GM10266 (cell line): ENCODE measurements around the gene SAMM50.

Source experiments
- DNase-seq: peaks from one replicate; pipeline ENCODE4 v3.0.0; 2012; ENCODE audit errors: extremely low spot score
- TF ChIP-seq, protein P1 (sequence below): IDR thresholded peaks from 2 replicates; pipeline ENCODE4 v1.5.1; 2012; ENCODE audit warnings: mild to moderate bottlenecking, low read depth; ENCODE audit not compliant: control insufficient read depth, insufficient read depth; ENCODE audit errors: missing control alignments

Gene SAMM50

GRCh38 chr22:43991316-43992020, 36.2 kb downstream of the SAMM50 start:
- DNase-seq = no peak
- TF ChIP-seq, protein P1, sequence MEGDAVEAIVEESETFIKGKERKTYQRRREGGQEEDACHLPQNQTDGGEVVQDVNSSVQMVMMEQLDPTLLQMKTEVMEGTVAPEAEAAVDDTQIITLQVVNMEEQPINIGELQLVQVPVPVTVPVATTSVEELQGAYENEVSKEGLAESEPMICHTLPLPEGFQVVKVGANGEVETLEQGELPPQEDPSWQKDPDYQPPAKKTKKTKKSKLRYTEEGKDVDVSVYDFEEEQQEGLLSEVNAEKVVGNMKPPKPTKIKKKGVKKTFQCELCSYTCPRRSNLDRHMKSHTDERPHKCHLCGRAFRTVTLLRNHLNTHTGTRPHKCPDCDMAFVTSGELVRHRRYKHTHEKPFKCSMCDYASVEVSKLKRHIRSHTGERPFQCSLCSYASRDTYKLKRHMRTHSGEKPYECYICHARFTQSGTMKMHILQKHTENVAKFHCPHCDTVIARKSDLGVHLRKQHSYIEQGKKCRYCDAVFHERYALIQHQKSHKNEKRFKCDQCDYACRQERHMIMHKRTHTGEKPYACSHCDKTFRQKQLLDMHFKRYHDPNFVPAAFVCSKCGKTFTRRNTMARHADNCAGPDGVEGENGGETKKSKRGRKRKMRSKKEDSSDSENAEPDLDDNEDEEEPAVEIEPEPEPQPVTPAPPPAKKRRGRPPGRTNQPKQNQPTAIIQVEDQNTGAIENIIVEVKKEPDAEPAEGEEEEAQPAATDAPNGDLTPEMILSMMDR = no peak

DNA sequence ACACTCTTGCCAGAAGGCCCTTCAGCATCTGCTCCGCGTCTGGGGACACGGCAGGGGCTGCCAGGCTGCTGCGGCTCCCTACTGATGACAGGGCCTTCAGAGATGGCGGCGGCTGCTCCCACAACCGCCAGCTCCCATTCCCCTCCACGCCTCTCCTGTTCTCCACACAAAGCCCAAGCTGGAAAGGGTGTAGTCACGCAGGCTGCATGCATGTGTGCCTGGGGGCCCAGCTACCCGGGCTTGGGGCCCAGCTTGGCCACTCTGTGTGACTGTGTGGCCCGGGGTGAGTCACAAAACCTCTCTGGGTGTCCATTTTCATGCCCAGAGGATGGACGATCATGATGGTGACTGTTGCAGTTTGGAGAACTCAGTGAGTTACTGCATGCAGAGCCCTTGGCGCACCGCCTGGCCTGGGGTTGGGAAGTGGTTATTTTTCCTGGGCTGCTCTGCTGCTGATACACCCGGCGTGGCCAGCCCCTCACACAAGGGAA, 37.1 kb downstream of the SAMM50 start:
- no peak for DNase-seq
- TF ChIP-seq, protein P1 = no peak

- TF ChIP-seq, protein P1 = peak; percentile 93
- DNase-seq = peak; percentile 74
Measured at GRCh38 chr22:43993072-43993760, 38.0 kb downstream of the SAMM50 start.

DNA sequence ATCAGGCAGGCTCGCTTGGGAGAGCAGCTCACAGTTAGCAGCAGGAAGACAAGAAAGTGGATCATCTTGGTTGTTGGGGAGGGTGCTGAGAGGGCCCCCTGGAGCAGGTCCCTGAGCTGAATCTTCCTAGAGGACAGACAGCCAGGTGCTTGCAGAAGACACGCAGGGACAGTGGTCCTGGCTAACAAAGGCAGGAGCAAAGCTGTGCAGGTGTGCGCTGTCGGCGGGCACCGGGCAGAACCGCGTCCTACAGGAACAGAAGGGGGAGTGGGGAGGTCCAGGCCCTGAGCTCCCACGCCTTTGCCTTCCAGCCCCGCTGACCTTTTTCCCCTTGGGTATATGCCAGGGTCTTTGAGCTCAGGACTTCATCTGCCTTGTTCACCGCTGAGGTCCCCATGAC, 38.8 kb downstream of the SAMM50 start:
- TF ChIP-seq, protein P1 = no peak

GRCh38 chr22:43994416-43994815, 39.2 kb downstream of the SAMM50 start:
- TF ChIP-seq, protein P1 = no peak
- no peak for DNase-seq

More for the DNA sequence above, 38.8 kb downstream of the SAMM50 start:
- no peak for DNase-seq

DNA sequence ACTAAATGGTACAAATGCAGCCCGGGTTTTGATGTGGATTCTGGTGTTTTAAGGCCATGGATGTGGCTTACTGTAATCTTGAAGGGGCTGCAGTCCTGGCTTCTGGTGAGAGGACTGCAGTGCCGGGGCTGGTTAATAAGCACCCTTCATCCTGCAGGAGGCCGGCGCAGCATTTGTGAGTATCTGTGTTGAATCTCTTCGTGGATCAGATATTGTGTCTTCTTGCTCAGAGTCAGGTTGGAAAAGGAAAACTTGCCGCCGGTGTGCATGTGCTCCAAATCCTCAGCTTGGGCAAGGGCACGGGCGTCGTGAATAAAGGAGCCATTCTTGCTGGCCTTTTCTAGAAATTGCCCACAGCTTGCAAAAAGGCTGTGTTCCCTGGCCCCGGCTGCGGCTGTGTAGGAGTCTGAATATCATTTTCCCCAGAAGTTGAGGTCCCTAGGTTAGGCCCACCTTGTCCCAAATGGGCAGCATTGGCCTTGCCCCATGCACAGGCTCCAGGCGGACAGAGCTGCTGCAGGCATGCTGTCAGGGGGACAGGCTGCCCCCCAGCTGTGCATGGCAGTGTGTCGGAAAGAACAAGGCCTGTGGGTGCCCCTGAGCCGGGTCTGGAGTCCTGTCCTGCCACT, 39.9 kb downstream of the SAMM50 start:
- DNase-seq = no peak
- TF ChIP-seq, protein P1 = no peak
